ENCODE measurements around the gene TMEM54.

TMEM54 gene

GRCh38 chr1:32864375-32865019 lies 36.7 kb downstream of the TMEM54 start:
- no peak for DNase-seq

GRCh38 chr1:32863881-32864245 lies 37.3 kb downstream of the TMEM54 start:
- DNase-seq: no peak

GRCh38 chr1:32863218-32863880 lies 37.8 kb downstream of the TMEM54 start:
- peak in 1 of 14 donors; percentile 29 for DNase-seq

- peak in 2 of 14 donors; percentile 37 to 88 for DNase-seq
Measured at GRCh38 chr1:32861904-32862695, 39.1 kb downstream of the TMEM54 start.

- DNase-seq: no peak
Measured at GRCh38 chr1:32860566-32860965, 40.6 kb downstream of the TMEM54 start.

- no peak for DNase-seq
Measured at GRCh38 chr1:32859915-32860314, 41.3 kb downstream of the TMEM54 start.

- no peak for DNase-seq
Measured at GRCh38 chr1:32858791-32859190, 42.4 kb downstream of the TMEM54 start.

- DNase-seq: no peak
Measured at GRCh38 chr1:32858136-32858535, 43.1 kb downstream of the TMEM54 start.

- no peak for DNase-seq
Measured at GRCh38 chr1:32855861-32856617, 45.1 kb downstream of the TMEM54 start.

GRCh38 chr1:32848354-32849063 lies 52.7 kb downstream of the TMEM54 start:
- DNase-seq: no peak
